Stimulated activated CD8-positive, alpha-beta memory T cell treated with anti-CD3 and anti-CD28 coated beads, Interleukin-15, amount 100 ng/mL, for 24 hours (primary cell): ENCODE measurements around the gene STRA6.

Experiments used
- DNase-seq: peaks from one replicate; pipeline ENCODE4 v3.0.0-alpha.2; 2020; ENCODE audit warnings: low read depth

The STRA6 gene

GRCh38 chr15:74226761-74227540 lies 24.4 kb upstream of the STRA6 start:
- no peak for DNase-seq

DNA sequence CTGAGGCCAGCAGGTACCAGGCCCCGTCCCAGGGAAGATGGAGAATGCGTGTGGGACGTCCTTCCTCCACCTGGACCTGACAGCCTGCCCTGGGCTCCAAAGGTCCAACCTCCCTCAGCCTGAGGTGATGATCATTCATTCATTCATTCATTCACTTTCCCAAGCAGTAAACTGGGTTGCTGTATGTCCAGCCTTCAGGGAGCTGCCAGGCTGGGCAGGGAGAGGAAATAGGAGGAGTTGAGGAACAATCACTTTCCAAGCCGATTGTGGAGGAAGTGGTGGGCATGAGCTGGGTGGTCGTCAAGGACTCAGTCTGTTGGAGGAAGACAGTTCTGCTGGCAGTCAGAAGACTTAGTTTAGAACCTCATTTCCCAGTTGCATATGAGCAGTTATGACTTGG lies 23.3 kb upstream of the STRA6 start:
- no peak for DNase-seq

- DNase-seq, result no peak
These were observed 19.9 kb upstream of the STRA6 start for GRCh38 chr15:74222240-74223119.

GRCh38 chr15:74221399-74222239 lies 19.0 kb upstream of the STRA6 start:
- no peak for DNase-seq

- no peak for DNase-seq
These were observed 18.1 kb upstream of the STRA6 start for GRCh38 chr15:74220475-74221248.

GRCh38 chr15:74217907-74218885 lies 15.6 kb upstream of the STRA6 start:
- no peak for DNase-seq

DNA sequence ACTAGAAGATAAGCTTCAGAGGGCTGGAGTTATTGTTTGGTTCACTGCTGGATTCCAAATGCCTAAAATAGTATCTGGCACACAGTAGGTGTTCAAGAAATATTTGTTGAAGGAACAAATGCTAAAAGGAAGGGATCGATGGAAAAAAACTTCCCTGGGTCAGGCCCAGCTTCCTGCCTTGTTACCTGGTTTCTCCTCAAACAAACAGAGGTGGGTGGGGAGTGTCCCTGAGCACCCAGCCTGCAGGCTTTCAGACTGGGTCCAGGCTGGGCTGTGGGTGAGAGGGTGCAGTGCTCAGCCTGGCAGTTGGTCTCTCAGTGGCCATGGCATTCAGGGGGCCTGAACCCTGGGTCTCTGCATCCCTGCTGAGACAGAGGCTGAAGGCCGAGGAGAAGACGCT lies 14.4 kb upstream of the STRA6 start:
- DNase-seq, result no peak

GRCh38 chr15:74215958-74216357 lies 13.4 kb upstream of the STRA6 start:
- no peak for DNase-seq

GRCh38 chr15:74214324-74215021 lies 11.9 kb upstream of the STRA6 start:
- no peak for DNase-seq

DNA sequence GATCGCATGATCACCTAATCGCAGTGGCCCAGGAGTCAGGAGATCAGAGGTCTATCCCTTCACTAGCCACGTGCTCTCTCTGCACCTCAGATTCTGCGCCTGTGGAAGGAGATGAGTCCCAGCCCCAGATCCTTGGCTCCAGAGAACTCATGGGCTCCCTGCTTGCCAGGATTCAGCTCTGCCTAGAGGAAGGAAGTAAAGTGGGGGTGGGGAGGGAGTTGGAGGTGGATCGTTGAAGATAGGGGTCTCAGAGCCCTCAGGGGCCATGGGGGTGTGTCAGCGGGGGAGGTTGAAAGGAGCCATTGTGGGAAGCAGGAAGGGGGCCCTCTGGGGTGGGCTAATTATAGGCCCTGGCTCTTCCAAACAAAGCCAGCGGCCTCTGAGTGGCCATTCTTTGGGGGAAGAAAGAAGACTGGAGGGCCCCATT lies 11.3 kb upstream of the STRA6 start:
- DNase-seq, result no peak

DNA sequence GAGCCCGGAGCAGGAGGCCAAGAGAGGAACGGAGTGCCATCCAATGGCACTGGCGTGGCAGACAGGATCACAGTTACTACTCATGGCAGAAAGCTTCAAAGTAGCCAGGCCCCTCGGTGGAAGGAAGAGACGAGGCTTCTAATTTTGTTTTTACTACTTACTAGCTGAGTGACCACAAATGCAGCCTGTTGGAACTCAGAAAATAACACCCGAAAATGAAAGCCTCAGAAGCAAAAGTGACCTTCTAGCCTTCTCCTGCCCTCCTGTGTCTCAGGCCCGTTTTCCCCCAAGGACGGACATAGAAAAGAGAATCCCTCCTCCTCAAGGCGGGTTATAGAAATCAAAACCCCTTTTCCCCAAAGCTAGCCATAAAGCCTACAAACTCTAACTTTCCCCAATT lies 9.9 kb upstream of the STRA6 start:
- no peak for DNase-seq

- no peak for DNase-seq
These were observed 9.1 kb upstream of the STRA6 start for GRCh38 chr15:74211656-74212055.

GRCh38 chr15:74210729-74211128 lies 8.1 kb upstream of the STRA6 start:
- DNase-seq, result no peak

GRCh38 chr15:74209997-74210671 lies 7.5 kb upstream of the STRA6 start:
- DNase-seq, result no peak

- DNase-seq, result no peak
These were observed 7.0 kb upstream of the STRA6 start for GRCh38 chr15:74209560-74209958.

DNA sequence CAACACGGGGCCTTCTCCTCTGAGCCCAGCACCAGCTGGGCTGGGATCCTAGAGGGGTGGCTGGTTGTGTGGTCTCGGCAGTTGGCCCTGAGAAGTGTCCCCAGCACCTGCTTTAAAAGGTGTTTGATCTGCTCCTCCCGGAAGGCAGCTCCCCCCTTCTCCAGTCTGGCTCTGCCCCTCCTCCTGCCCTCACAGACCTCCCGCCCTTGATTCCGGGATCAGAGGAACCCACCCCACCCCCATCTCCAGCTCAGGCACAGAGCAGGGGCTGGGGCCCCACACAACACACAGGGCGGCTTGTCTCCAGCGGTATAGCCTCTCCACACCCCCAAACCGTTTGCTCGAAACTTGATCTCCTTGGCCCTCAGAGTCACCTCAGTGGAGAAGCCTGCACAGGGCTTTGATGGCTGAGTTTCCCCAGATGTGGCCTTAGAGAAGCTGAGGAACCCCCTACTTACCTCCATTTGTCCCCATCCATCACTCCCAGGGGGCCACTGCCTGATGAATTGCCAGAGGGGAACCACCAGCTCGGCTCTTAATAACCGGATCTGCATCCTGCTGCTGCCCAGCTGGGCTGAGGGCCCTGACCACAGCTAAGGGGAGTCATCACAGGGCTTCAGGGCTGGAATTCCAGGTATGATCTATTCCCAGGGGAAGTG lies 6.4 kb upstream of the STRA6 start:
- DNase-seq, result no peak

DNA sequence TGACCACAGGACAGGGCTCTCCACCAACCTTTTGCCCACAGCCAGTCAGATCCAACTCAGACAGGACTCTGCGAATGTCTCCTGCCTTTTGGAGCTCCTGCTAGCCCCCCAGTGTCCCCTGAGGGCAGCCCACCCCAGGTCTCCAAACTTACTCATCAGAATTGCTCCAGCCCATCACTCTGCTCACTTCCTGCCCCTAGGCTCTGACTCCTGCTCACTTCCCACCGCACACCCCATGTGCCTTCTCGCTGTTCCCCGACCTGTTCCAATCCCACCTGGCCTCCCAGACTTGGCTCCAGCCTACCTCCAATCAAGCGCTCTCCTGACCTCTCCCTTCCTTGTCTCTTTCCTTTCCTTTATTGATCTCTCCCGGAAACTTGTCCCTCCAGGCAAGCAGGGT lies 5.9 kb upstream of the STRA6 start:
- DNase-seq, result no peak

DNA sequence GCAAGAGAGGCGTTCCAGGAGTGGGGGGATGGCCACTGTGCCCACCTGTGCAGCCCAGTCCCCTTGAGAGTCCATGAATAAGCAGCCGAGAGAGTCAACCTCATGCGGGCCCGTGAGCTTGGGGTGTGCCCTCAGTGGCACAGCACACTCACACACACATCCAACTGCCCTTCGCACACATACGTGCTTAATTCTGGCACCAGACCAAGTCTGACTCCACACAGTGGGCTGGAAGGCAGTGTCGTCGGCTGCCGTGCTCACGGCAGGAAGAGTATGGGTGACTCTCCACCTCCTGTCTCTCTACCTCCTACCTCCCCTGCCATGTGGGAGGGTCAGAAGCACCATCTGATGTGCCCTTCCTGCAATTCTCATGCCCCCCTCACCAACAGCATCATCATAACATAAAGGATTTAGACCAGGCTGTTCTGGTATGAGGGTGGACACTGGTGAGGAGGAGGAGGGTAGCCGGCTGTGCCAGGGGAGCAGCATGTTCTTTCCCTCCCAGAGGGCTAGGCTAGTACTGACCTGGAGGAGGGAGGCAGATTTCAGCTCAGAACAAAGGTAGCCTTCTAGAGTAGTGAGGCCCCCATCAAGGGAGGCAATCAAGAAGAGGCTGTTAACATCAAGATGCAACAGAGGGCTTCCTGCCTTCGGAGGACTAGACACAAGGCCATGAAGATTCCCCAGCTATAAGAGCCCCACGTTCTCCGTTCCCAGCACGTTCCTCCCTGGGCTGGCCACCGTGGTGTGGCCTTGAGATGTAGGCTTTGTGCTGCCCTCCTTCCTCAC lies 5.3 kb upstream of the STRA6 start:
- no peak for DNase-seq
